IPS-NIHi7 (cell line): Measurements from ENCODE around the gene SARNP.
"Not testable (repeated sequence)": the region's sequence is repeated elsewhere in the genome, so short reads cannot be mapped to it uniquely, and the experiment has no call there.

ENCODE experiments used
- DNase-seq: peaks from one replicate; pipeline ENCODE4 v3.0.0; 2012; ENCODE audit warnings: mixed read lengths; ENCODE audit errors: extremely low spot score

The SARNP gene

GRCh38 chr12:55797068-55797467, 20.5 kb downstream of the SARNP start:
- peak; percentile 53 for DNase-seq

DNA sequence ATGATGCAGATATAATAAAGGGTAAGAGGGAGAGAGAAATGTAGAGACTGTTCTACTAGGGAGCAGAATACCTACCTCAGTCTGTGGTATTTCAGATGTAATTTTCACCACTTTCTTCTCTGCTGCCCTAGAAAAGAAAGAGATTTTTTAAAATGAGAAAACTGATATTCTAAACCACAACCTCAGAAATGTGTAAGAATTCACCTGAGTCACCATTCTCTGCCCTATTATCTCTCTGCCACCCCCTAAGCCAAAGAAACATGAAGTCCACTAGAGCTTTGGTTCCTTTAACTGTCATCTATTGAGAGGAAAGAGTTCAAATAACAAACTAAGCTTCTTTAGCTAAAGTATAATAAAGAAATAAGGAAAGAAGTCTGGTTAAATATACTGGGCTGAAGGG, 21.6 kb downstream of the SARNP start:
- DNase-seq: no peak

- no peak for DNase-seq
Measured at GRCh38 chr12:55789893-55790292, 27.6 kb downstream of the SARNP start.

DNA sequence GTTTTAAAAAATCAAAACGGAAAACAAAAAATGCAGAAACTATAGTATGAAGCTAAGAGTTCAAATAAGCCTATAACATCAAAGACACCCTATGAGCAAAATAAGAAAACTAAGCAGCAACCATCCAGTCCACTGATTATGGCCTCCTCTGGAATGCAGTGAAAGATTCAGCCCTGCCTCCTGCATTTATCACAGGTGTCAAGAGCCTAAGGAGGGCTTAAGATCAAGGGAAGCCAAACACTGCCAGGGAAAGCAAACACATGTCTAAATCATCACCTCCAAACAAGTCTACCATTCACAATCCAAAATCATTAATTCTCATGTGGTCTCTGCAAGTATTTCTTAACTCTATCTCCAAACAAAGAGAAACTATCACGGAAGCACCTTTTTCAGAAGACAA, 28.4 kb downstream of the SARNP start:
- no peak for DNase-seq

DNA sequence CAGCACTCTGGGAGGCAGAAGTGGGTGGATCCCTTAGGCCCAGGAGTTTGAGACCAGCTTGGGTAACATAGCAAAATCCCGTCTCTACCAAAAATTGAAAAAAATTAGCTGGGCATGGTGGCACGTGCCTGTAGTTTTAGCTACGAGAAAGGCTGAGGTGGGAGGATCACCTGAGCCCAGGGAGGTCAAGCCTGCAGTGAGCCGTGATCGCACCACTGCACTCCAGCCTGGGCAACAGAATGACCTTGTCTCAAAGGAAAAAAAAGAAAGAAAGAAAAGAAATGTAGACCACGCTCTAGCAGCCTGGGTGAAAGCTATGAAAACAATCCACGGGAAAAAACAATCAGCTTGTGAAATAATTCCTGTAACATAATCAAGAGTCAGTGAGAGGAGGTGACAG, 29.0 kb downstream of the SARNP start:
- DNase-seq: no peak

DNA sequence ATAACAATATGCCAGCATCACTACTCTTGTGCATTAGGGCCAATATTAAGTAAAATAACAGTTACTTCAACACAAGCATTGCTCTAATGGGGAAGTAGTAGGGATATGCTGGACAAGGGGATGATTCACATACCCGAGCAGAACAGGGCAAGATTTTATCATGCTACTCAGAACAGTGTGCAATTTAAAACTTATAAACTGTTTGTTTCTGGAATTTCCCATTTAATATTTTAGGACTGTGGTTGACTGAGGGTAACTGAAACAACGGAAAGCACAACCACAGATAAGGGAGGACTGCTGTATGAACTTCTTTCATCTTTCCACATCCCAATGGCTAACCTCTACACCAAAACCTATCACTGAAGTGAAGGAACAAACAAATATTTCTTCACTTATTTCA, 36.8 kb downstream of the SARNP start:
- no peak for DNase-seq

- no peak for DNase-seq
Measured at GRCh38 chr12:55777856-55778255, 39.7 kb downstream of the SARNP start.

DNA sequence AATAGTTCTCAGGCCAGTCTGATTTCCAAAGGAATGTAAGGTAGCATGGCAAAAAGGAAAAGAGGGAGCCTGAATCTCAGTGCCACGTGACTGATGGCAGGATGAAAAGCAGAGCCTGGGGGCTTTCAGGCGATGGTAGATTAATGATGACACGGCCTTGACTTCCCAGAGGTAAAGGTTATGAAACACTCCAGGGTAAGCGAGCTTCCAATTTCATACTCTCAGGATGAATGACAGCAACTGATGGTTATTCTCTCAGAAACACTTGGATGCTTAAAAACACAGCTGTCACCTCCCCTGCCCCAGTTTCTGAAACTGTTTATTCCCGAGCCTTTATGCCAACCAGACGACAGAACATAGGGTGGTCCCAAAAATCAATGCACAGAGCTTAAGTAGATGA, 45.8 kb downstream of the SARNP start:
- DNase-seq: no peak

DNA sequence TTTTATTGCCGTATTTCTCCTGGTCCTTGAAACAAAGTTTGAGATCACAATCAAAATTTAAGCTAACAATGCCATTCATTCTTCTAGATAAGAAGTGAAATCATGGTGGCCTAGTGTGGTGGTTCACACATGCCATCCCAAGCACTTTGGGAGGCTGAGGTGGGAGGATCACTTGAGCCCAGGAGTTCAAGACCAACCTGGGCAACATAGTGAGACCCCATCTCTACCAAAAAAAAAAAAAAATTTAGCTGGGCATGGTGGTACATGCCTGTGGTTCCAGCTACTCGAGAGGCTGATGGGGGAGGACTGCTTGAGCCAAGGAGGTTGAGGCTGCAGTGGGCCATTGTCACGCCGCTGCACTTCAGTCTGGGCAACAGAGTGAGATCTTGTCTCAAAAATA, 50.4 kb downstream of the SARNP start:
- DNase-seq: no peak

GRCh38 chr12:55765736-55766290, 51.7 kb downstream of the SARNP start:
- DNase-seq: no peak

GRCh38 chr12:55762646-55763045, 54.9 kb downstream of the SARNP start:
- no peak for DNase-seq

DNA sequence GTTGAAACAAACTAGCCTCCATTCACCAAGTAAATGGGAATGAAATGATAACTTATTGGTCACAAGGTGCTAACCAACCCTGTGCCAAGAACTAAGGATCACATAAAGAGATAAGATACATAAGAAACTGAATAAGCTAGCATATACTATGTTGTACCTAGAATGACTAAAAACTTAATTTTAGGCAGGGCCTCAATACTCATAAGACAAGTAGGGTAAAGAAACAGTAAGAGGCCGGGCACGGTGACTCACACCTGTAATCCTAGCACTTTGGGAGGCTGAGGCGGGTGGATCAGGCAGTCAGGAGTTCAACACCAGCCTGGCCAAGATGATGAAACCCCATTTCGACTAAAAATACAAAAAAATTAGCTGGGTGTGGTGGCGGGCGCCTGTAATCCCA, 56.9 kb downstream of the SARNP start:
- no peak for DNase-seq

DNA sequence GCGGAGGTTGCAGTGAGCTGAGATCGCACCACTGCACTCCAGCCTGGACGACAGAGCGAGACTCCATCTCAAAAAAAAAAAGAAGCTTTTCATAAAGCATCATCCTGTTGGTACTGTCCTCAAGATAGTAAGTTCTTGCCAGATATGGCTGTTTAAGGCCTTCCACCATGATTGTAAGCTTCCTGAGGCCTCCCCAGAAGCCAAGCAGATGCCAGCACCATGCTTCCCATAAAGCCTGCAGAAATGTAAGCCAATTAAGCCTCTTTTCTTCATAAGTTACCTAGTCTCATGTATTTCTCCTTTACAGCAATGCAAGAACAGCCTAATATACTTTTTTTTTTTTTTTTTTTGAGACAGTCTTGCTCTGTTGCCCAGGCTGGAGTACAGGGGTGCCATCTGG, 58.9 kb downstream of the SARNP start:
- not testable (repeated sequence) for DNase-seq

DNA sequence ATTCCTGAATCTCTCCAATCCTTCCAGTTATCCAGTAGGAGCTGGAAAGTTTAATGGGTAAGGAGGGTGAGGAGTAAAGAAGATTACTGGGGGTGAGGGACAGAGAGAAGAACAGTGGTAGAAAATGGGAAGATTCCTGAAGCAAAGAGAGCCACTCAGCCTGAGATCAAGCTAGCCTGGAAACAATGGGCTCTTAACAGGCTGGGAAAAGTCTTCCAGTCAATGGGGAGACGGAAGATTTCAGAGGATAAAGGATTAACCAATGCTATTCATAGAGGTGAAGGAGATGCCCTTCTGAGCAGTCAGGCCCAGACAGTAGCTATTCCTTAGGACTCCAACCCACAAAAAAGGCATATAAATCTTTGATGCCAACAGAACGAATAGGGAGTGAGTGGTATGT, 59.8 kb downstream of the SARNP start:
- no peak for DNase-seq

GRCh38 chr12:55755246-55755645, 62.3 kb downstream of the SARNP start:
- no peak for DNase-seq

DNA sequence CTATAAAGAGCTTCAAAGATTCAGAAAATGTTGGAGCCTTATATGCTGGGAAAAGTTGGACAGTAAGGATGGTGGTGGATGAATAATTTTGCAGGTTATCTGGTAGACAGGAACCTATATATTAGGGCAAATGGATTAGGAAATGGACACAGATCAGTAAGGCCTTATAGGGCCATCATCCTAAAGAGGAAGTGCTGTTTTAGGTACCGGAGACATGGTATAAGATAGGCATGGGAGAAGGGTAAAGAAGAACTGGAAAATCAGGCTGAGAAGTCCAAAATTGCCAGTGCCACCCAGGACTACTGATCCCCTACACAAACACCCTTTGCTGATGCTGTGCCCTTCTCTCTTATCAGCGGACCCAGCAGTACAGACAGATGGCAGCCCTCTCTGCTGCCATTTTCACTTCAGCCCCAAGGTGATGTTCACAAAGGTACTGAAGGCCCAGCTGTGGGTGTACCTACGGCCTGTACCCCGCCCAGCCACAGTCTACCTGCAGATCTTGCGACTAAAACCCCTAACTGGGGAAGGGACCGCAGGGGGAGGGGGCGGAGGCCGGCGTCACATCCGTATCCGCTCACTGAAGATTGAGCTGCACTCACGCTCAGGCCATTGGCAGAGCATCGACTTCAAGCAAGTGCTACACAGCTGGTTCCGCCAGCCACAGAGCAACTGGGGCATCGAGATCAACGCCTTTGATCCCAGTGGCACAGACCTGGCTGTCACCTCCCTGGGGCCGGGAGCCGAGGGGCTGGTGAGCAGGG, 69.1 kb downstream of the SARNP start:
- DNase-seq: no peak

GRCh38 chr12:55746913-55747231, 70.7 kb downstream of the SARNP start:
- DNase-seq: no peak

- no peak for DNase-seq
Measured at GRCh38 chr12:55746174-55746912, 71.2 kb downstream of the SARNP start.

- peak; percentile 74 for DNase-seq
Measured at GRCh38 chr12:55745361-55746173, 72.0 kb downstream of the SARNP start.

GRCh38 chr12:55744340-55745030, 73.0 kb downstream of the SARNP start:
- DNase-seq: no peak

- DNase-seq: peak; percentile 45
Measured at GRCh38 chr12:55743406-55744339, 73.9 kb downstream of the SARNP start.
